ENCODE measurements around the gene POLA2.
"Not testable (repeated sequence)": the region's sequence is repeated elsewhere in the genome, so short reads cannot be mapped to it uniquely, and the experiment has no call there.

POLA2 gene

DNA sequence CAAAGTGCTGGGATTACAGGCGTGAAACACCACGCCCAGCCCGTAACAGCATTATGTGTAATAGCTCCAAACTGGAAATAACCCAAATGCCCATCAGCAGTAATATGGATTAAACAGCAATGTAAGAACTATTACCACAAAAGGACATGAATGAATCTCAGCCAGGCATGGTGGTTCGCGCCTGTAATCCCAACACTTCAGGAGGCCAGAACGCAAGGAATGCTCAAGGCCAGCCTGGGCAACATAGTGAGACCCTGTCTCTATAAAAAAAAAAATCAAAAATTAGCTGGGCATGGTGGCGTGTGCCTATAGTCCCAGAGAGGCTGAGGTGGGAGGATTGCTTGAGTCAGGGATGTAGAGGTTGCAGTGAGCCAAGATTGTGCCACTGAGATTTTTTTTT is 68.8 kb downstream of the POLA2 start:
- DNase-seq (ENCODE audit: low read depth in 3 of 3), result no peak

GRCh38 chr11:65332591-65332990 is 70.8 kb downstream of the POLA2 start:
- not testable (repeated sequence) for DNase-seq (ENCODE audit: low read depth in 3 of 3)

GRCh38 chr11:65334696-65335295 is 73.0 kb downstream of the POLA2 start:
- no peak for DNase-seq (ENCODE audit: low read depth in 3 of 3)

DNA sequence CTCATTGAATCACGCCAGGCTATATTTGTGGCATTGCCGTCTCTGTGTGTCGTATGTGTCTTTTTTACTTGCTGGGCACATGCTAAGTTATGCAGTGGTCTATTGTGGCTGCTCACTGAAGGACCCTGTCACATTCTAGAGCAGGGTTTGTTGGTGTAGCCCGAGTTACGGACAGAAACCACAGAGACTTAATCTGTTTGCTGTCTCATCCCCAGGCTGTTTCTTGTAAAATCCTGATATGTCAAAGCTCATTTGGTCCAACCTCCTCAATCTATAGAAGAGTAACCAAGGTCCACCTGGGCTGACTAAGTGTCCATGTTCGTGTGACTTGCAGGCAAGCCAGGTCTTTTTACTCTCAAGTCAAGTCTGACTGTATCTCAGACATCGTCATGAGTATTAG is 76.9 kb downstream of the POLA2 start:
- DNase-seq (ENCODE audit: low read depth in 3 of 3), result no peak

- no peak for DNase-seq (ENCODE audit: low read depth in 3 of 3)
These were observed 78.5 kb downstream of the POLA2 start for GRCh38 chr11:65340226-65340625.

- no peak for DNase-seq (ENCODE audit: low read depth in 3 of 3)
These were observed 80.1 kb downstream of the POLA2 start for GRCh38 chr11:65341856-65342255.
